ENCODE results near the gene KRTAP10-2.

GRCh38 chr21:44544566-44544965 is 6.7 kb downstream of the KRTAP10-2 start:
- TF ChIP-seq HDAC8 (tag; IDR thresholded peaks at IDR 0.05) (no peak), SIX5 (IDR thresholded peaks at IDR 0.05; ENCODE audit: borderline replicate concordance in 1 of 2, insufficient read depth in 1 of 2, low read depth in 1 of 2, low read length in 2 of 2) (no peak), POLR2AphosphoS2 (IDR thresholded peaks at IDR 0.05; ENCODE audit: low read length) (no peak), CTCF (IDR thresholded peaks at IDR 0.05 in 2 of 3, conservative IDR thresholded peaks at IDR 0.05 in 1 of 3; ENCODE audit: insufficient read depth in 2 of 3, low read depth in 1 of 3, low read length in 3 of 3) (no peak), IRF2 (CRISPR knock-in tag; IDR thresholded peaks at IDR 0.05) (no peak), ELF4 (CRISPR knock-in tag; IDR thresholded peaks at IDR 0.05) (no peak), ZNF431 (CRISPR knock-in tag; IDR thresholded peaks at IDR 0.05) (no peak), YY1 (IDR thresholded peaks at IDR 0.05; ENCODE audit: borderline replicate concordance in 1 of 3, control insufficient read depth in 1 of 3, extremely low read depth in 1 of 3, insufficient read depth in 3 of 3, insufficient read length in 1 of 3, insufficient replicate concordance in 2 of 3, low read depth in 1 of 3, low read length in 2 of 3) (no peak), ZNF740 (CRISPR knock-in tag; IDR thresholded peaks at IDR 0.05) (no peak), ZNF740 (tag; IDR thresholded peaks at IDR 0.05) (no peak), PYGO2 (tag; IDR thresholded peaks at IDR 0.05) (no peak)

Data from K562 (cell line).